Endometrium (tissue), 2 donors: Measurements from ENCODE around the gene HIVEP1.

Experiments used
- FAIRE-seq: peaks from 2 replicates; lab custom pipeline; 2012; peaks lifted over from hg19 to GRCh38; lab: Jason Lieb, UNC
- donor health status: control.
- donor health status: control.

The HIVEP1 gene

DNA sequence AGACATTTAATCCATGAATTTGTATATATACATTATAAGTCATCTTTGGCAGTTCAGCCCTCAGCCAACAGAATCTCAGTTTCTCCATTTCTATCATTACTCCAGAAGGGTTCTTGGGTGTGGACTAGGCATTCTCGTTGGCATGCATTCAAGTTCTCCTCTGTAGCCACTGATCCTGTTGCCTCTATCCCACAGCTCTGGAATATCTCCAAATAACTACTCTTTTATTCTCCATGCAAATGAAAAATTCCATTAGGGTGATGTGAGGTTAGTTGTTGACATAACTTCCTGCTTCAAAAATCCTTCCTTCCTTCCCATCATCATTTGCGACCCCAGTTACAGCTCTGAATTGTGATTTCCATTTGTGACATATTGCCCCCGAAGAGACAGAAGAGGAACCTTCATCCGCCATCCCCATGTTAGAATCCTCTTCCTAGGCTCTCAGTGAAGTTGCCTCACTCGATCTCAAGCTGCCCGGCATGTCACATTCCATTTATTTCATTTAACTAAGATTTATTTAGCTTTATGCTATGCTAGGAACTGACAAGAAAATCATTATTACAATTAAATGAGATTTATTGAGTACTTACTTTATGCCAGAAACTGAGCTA, 184.3 kb downstream of the HIVEP1 start:
- FAIRE-seq = no peak

GRCh38 chr6:12198851-12199250, 186.7 kb downstream of the HIVEP1 start:
- FAIRE-seq = no peak

DNA sequence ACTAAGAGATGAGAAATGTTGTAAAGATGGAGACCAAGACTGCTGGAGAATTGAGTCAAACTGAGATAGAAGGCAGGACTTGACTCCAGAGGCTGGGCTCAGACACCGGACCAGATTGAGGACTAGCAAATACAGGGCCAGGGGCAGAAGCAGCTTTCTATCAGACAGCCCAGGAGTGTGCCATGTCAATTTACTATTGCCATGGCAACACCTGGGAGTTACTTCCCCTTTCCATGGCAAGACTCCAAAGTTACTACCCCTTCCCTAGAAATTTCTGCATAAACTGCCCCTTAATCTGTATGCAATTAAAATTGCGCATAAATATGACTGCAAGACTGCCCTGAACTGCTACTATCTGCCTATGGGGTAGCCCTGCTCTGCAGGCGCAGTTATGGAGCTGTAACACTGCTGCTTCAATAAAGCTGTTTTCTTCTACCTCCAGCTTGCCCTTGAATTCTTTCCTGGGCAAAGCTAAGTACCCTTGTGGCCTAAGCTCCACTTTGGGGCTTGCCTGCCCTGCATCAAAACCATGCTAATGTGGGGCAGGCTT, 188.0 kb downstream of the HIVEP1 start:
- FAIRE-seq = no peak

- no peak for FAIRE-seq
Measured at GRCh38 chr6:12200761-12201160, 188.6 kb downstream of the HIVEP1 start.

DNA sequence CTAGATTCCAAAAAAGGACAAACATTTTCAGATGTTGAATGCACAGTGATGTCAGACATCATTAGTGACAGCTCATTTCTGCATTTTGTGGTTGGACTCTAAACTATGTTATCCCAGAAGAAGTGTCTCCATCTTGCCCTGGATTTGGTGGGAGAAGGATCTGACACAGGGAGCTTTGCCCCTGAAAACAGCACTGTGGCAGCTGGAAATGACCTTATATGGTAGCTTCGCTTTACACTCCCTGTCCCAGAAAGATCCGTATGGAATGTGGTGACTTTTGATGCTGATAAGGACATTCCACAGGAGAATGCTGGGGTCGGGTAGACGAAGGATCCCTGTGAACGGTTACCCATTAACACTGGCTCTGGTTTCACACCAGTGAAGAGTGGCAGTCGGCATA, 190.9 kb downstream of the HIVEP1 start:
- no peak for FAIRE-seq

- FAIRE-seq = no peak
Measured at GRCh38 chr6:12208190-12208589, 196.1 kb downstream of the HIVEP1 start.

- FAIRE-seq = no peak
Measured at GRCh38 chr6:12208673-12209072, 196.6 kb downstream of the HIVEP1 start.
